BJ (cell line): Measurements from ENCODE around the gene MFAP3. TPM values are rescaled to one million over a fixed set of nuclear protein-coding genes. Genes with fewer than 3 reads are reported as not detected.

Experiments
- CTCF ChIA-PET: fragments of 350-600 bp; formaldehyde crosslinking; extraction: SDS; loops from one replicate; lab custom pipeline; 2021; ENCODE audit warnings: antibody characterized with exemption, inconsistent platforms; lab: Yijun Ruan, JAX
- POLR2A ChIA-PET: fragments of 300-600 bp; sonication (Branson Sonifier 250); formaldehyde crosslinking; extraction: SDS; loops from one replicate; lab custom pipeline; 2021; ENCODE audit warnings: antibody characterized with exemption; lab: Charles Lee
- DNase-seq: peaks from one replicate; pipeline ENCODE4 v3.0.0-alpha.2; 2011; ENCODE audit warnings: low read depth
- H3K27me3 ChIP-seq: 2 replicates; pipeline ENCODE4 v1.6.0; 2011; ENCODE audit warnings: low read length; ENCODE audit not compliant: control insufficient read depth, insufficient read depth
- H3K36me3 ChIP-seq: 2 replicates; pipeline ENCODE4 v1.5.1; 2011; ENCODE audit warnings: low read length; ENCODE audit not compliant: control insufficient read depth, insufficient read depth
- H3K4me3 ChIP-seq: 2 replicates; pipeline ENCODE4 v1.5.1; 2011; ENCODE audit warnings: low read depth, mild to moderate bottlenecking, control low read depth, low read length
- polyA plus RNA-seq: library from polyadenylated mRNA; depleted of rRNA; stranded (reverse); fragments of >200 nt; gene quantifications from 2 replicates; pipeline ENCODE4 v1.2.3, GENCODE V29; 2011
- TF ChIP-seq, protein P1 (sequence below): IDR thresholded peaks from 2 replicates; pipeline ENCODE4 v1.5.1; 2011; ENCODE audit warnings: low read depth, mild to moderate bottlenecking, control low read depth, inconsistent platforms, low read length, moderate library complexity; ENCODE audit not compliant: insufficient read depth

MFAP3 gene
- polyA plus RNA-seq, 1 experiment, result 24.5 TPM

DNA sequence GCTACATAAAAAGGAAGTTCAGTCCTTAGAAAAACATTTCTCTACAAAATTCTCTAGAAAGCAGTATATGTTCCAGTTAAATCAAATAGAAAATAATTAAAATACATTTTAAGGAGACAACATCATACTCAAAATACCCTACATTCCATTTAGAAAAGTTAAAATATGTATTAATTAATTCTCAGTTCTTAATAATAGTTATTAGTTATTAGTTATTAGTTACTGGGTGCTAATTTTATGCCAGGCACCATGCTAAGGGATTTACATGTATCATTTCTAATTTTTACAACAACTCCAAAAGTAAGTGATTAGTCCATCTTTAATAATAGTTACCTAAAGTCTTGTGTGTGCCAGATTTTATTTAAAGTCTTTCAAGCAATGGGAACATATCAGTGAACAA is 38.1 kb upstream of the MFAP3 start:
- Histone ChIP-seq H3K36me3 (no peaks in the 10 kb centered on the region; the same call in 1 of the 2 replicates), H3K4me3 (no peak overlapping the region), H3K27me3 (no peaks in the 10 kb centered on the region)
- DNase-seq, result no peak
- ChIA-PET POLR2A (no interaction called here), CTCF (no interaction called here)
- TF ChIP-seq, protein P1, sequence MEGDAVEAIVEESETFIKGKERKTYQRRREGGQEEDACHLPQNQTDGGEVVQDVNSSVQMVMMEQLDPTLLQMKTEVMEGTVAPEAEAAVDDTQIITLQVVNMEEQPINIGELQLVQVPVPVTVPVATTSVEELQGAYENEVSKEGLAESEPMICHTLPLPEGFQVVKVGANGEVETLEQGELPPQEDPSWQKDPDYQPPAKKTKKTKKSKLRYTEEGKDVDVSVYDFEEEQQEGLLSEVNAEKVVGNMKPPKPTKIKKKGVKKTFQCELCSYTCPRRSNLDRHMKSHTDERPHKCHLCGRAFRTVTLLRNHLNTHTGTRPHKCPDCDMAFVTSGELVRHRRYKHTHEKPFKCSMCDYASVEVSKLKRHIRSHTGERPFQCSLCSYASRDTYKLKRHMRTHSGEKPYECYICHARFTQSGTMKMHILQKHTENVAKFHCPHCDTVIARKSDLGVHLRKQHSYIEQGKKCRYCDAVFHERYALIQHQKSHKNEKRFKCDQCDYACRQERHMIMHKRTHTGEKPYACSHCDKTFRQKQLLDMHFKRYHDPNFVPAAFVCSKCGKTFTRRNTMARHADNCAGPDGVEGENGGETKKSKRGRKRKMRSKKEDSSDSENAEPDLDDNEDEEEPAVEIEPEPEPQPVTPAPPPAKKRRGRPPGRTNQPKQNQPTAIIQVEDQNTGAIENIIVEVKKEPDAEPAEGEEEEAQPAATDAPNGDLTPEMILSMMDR, result no peak

DNA sequence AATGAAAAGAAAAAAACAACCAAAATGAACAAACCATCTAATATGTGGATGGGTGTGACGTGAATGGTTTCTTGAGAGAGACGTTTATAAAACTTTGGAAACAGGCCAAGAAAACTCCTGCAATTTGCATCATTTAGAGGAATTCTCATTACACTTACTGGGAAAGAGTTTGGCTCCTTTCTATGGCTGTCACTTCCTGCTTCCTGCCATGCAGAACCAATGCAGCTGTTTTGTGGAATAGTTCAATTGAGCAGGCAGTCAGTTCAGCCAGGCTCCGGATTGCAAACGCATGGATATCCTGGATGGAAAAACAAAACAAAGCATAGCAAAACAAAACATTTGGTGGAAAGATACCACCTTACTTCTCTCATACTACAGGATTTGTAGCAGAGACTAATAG is 36.7 kb upstream of the MFAP3 start:
- H3K27me3 ChIP-seq, result no peaks in the 10 kb centered on the region
- CTCF ChIA-PET, result no interaction called here
- H3K4me3 ChIP-seq, result no peak overlapping the region
- H3K36me3 ChIP-seq, result peaks cover 1% of the 10 kb centered on the region; the same call in 1 of the 2 replicates
- no peak for DNase-seq
- TF ChIP-seq, protein P1, result no peak
- POLR2A ChIA-PET, result no interaction called here

DNA sequence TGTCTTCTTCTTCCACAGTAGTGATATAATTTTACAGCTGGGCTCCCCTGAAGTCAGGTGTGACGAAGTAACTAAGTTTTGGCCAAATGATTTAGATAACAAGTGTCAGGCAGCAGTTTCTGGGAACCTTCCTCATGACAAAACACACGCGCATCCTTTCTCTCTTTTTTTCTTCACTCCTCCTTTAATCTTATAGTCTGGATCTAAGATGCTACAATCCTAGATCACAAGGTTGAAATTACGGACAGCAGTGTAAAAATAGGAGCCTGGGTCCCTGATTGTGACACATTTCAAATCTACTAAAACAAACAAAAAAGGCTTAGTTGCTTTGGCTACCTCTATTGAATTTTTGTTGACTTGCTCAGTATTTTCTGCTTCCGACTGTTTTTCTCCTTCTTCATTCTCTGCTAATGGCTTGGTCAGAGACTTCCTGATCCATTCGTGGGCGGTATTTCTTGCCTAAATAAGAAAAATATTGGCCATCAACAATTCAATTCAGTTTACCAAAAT is 36.2 kb upstream of the MFAP3 start:
- Histone ChIP-seq H3K36me3 (peaks cover 1% of the 10 kb centered on the region; the same call in 1 of the 2 replicates), H3K27me3 (no peaks in the 10 kb centered on the region), H3K4me3 (no peak overlapping the region)
- POLR2A ChIA-PET, result no interaction called here
- TF ChIP-seq, protein P1, result no peak
- CTCF ChIA-PET, result no interaction called here
- DNase-seq, result no peak

DNA sequence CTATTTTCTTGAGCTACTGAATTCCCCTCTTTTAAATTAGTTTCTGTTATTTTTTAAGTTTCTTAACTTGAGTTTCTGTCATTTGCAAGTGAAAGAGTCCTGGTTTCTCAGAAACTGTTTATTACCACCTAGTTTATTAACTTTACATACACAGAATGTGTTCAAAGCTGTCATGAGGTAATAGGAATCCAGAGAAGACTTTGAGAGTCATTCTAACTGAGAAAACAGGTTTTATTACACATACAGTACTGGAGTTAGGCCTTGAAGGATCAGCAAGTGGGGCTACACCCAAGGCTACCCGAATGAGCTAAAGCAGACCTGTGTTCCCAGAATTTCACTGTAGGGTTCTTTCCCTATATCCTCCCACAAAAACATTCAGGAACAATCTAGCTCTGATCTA is 33.1 kb upstream of the MFAP3 start:
- no peak for DNase-seq
- POLR2A ChIA-PET, result no interaction called here
- Histone ChIP-seq H3K36me3 (peaks cover 1% of the 10 kb centered on the region; the same call in 1 of the 2 replicates), H3K4me3 (no peak overlapping the region), H3K27me3 (no peaks in the 10 kb centered on the region)
- CTCF ChIA-PET, result interaction anchor here (2.0 kb wide), 1 partner anchor 31 kb away, joined by 6 read pairs; no protein-coding TSS in a partner anchor
- TF ChIP-seq, protein P1, result no peak

DNA sequence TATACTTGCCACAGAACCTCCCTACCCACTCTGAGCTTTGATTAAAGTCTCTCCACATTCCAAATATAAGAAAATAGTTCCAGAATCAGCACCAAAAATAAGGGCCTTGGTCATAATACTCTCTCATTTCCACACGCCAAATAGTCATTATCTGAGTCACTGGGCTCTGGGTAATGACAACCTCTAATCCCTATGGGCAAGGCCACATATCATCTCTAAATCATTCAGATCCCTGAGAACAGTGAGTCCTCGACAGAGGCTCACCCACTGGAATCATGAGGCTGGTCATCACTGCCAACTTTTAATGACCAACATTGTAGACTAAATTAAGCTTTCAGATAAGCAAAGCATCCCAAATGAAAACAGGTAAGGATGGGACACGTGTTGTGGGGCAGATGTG is 28.1 kb upstream of the MFAP3 start:
- Histone ChIP-seq H3K4me3 (no peak overlapping the region), H3K27me3 (no peaks in the 10 kb centered on the region), H3K36me3 (peaks cover 2% of the 10 kb centered on the region; the same call in 1 of the 2 replicates)
- POLR2A ChIA-PET, result no interaction called here
- TF ChIP-seq, protein P1, result no peak
- DNase-seq, result no peak
- CTCF ChIA-PET, result no interaction called here
